HG02588 (cell line): Measurements from ENCODE around the gene PCDHGA6.
A peak's percentile ranks its signal among the peaks of the same experiment; 100 is the strongest.
"Not testable (repeated sequence)": the region's sequence is repeated elsewhere in the genome, so short reads cannot be mapped to it uniquely, and the experiment has no call there.

Experiments
- ATAC-seq: cut with Tn5 transposase; IDR thresholded peaks from one replicate; pipeline ENCODE4 v1.9.1; 2021; ENCODE audit warnings: mild to moderate bottlenecking, moderate library complexity; ENCODE audit not compliant: unreplicated experiment

Gene PCDHGA6

DNA sequence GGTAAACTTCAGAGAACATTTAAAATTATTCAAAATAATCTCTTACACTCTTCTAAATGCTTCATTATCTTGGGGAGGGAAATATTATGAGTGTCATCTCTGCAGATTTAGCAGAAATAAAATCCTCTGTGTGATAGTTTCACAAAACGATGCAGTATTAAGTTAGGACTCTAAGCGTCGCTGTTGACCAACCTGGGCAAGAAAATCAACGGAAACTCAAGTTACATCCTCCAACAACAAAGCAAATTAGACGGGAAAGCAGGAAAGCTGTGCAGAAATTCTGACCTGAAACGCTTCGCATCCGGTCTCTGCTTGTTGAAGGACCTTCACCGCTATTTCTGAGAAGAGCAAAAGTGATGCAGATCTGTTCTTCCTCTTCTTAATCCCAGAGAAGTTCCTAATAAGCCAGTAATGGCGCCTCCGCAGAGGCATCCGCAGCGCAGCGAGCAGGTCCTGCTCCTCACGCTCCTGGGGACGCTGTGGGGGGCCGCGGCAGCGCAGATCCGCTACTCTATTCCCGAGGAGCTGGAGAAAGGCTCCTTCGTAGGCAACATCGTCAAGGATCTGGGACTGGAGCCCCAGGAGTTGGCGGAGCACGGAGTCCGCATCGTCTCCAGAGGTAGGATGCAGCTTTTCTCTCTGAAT lies at the start of gene PCDHGA6:
Gene PCDHGA6 (plus strand): TSS at position 219 of the 645 bp plus-strand sequence. CDS start 193 bp downstream, at position 412.
- no peak for ATAC-seq

DNA sequence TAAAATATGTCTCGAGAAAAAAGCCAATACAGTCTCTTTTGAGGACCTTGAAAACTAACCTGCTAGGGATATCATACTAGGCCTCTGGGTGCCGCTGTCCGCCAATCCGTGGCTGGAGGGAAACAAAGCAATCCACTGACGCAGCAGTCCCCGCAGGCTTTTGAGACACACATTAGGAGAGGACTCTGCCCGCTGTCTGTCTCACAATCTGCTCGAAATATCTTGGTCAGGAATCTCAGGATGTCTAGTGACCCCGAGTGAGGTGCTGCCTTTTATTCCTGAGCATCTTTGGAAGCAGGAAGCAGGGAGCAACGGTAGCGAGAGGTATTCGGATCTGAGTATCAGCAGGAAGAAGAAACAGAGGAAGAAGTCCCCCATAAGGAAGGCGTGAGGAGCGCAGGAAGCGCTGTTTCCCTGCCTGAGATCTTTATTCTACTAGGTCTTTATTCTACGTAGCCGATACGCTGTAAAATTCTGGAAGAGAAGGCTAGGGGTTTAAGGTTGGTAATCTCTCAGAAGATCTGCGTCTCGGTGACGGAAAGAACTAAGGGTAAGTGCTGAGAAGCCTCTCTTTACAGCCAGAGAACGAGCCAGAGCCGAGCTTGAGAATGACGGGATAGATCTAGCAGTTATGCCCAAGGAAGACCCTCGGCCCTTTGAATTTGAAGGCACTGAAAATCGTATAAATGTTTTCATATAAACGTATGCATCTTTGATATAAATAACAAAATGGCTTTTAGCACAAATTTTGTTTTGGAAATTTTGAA lies 47.4 kb upstream of the PCDHGA6 start:
- ATAC-seq = peak; percentile 86

DNA sequence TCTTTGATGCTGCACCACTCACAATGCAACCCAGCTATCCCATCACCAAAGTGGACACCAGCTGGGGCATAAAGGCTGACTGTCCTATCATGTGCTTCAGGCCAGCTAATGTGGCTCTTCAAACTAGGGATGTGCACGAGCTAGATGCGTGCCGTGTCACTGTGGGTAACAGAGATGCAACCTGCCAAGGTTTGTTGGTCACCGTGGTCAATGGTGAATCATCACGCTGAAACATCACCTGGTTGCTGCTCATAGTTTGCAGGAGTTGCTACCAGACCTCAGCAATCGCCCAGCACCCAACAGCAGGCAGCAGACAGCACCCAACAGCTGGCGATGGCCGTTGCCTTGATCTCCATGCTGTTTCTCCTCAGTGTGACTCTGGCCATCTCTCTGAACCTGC lies 45.5 kb upstream of the PCDHGA6 start:
- no peak for ATAC-seq

DNA sequence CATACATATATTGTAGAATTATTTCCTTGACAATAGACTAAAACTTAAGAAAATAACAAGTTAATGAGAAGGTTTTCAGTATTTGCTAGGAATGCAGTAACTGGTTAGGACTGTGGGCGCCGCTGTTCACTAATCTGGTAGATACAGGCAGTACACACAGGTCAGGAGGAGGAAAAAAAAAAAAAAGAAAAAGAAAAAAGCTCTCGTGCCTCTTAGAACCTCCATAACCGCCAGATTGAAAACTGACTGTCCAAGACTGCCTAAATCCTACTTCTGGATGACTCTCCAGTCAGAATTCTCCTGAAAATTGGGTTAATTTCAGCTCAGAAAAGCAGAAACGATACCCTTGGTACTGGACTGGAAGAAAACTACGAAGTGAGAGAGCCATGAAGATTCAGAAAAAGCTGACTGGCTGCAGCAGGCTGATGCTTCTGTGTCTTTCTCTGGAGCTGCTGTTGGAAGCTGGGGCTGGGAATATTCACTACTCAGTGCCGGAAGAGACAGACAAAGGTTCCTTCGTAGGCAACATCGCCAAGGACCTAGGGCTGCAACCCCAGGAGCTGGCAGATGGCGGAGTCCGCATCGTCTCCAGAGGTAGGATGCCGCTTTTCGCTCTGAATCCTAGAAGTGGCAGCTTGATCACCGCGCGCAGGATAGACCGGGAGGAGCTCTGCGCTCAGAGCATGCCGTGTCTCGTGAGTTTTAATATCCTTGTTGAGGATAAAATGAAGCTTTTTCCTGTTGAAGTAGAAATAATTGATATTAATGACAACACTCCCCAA lies 43.2 kb upstream of the PCDHGA6 start, which contains the start of gene PCDHGA1:
Gene PCDHGA1 (plus strand): TSS at position 216 of the 782 bp plus-strand sequence.
- ATAC-seq = no peak

DNA sequence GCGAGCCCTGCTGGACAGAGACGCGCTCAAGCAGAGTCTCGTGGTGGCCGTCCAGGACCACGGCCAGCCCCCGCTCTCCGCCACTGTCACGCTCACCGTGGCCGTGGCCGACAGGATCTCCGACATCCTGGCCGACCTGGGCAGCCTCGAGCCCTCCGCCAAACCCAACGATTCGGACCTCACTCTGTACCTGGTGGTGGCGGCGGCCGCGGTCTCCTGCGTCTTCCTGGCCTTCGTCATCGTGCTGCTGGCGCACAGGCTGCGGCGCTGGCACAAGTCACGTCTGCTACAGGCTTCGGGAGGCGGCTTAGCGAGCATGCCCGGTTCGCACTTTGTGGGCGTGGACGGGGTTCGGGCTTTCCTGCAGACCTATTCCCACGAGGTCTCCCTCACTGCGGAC lies 41.1 kb upstream of the PCDHGA6 start:
- ATAC-seq = not testable (repeated sequence)

DNA sequence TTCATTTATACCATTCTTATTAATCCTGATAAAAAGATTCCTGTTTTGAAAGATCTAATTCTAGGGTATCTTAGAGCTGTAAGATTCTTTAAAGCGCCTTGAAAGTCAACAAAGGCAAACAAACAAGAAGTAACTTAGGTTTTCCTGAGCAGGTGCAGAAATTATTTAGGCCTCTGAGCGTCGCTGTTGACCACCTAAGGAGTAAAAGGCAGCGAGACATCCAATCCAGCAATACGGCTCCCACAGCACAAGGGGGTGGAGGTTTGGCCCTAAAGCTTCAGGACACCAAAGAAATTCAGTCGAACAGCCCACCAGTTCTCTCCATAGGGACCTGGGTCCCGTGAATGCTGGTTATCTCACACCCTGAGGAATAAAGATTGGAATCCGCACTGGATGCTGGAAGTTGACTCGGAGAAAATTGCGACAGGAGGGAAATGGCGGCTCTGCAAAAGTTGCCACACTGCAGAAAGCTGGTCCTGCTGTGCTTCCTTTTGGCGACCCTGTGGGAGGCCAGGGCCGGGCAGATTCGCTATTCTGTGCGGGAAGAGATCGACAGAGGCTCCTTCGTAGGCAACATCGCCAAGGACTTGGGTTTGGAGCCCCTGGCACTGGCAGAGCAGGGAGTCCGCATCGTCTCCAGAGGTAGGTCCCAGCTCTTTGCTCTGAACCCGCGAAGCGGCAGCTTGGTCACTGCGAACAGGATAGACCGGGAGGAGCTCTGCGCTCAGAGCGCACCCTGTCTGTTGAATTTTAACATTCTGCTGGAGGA lies 35.0 kb upstream of the PCDHGA6 start, which contains the start of gene PCDHGA2:
Gene PCDHGA2 (plus strand): TSS at position 223 of the 769 bp plus-strand sequence.
- no peak for ATAC-seq

DNA sequence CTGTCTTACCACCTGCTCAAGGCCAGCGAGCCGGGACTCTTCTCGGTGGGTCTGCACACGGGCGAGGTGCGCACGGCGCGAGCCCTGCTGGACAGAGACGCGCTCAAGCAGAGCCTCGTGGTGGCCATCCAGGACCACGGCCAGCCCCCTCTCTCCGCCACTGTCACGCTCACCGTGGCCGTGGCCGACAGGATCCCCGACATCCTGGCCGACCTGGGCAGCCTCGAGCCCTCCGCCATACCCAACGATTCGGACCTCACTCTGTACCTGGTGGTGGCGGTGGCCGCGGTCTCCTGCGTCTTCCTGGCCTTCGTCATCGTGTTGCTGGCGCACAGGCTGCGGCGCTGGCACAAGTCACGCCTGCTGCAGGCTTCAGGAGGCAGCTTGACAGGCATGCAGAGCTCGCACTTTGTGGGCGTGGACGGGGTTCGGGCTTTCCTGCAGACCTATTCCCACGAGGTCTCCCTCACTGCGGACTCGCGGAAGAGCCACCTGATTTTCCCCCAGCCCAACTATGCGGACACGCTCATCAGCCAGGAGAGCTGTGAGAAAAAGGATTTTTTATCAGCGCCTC lies 32.8 kb upstream of the PCDHGA6 start:
- ATAC-seq = not testable (repeated sequence)

DNA sequence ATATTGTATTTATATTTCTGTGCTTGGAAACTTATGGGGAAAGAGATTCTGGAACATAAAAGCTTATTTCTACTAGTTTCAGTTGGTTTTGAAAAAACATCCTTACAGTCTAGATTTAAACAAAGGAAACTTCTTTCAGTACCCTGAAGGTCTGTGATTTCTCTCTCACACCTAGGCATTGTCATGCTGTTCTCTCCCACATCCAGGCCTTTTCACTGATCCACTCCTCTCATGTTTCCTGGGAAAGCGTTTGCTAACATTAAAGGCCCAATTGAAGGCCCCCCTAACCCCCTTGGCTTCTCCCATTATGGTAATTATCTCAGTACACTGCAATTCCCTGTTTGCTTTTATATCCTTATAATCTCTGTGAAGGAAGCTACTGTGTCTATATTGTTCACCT lies 30.9 kb upstream of the PCDHGA6 start:
- ATAC-seq = no peak

DNA sequence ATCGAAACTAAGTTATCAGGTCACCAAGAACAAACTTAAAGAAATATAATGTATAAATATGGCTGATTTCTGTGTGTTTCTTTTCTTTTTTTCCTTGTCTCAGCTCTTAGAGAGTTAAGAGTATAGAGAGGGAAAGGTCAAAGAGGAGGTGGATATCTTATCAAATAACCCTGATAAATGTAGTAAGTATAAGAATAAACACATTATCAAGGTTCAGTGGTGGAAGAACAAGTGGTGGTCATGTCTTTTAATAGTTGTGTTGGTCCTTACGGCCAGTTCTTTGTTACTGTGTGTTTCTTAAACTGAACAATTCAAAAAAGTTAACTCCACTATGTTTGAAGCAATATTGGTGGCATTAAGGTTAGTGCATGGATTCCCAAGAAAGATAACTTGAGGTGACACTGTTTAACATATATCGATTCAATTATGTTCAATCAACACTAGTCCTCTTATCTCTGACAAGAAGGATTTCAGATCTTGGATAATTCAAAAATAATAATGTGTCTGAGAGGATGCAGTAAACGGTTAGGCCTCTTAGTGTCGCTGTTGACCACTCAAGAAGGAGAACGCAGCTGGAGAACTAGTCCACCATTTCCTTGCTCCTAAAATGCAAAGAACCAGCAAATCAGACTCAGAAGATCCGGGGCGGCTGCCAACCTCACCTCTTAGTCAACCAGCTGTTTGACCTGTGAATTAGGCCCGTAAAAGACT lies 30.3 kb upstream of the PCDHGA6 start, which contains the start of gene PCDHGA3:
Gene PCDHGA3 (plus strand): TSS at position 588 of the 711 bp plus-strand sequence. CDS start 205 bp downstream, outside the sequence.
- ATAC-seq = no peak

DNA sequence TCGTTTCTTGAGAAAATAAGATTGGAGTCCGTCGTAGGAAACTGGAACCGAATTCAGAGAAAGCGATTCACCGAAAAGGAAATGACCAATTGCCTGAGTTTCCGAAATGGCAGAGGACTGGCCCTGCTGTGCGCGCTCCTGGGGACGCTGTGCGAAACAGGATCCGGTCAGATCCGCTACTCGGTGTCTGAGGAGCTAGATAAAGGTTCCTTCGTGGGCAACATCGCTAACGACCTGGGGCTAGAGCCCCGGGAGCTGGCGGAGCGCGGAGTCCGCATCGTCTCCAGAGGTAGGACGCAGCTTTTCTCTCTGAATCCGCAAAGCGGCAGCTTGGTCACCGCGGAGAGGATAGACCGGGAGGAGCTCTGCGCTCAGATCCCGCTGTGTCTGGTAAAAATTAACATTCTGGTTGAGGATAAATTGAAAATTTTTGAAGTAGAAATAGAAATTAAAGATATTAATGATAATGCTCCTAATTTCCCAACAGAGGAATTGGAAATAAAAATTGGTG lies 29.7 kb upstream of the PCDHGA6 start:
- no peak for ATAC-seq

DNA sequence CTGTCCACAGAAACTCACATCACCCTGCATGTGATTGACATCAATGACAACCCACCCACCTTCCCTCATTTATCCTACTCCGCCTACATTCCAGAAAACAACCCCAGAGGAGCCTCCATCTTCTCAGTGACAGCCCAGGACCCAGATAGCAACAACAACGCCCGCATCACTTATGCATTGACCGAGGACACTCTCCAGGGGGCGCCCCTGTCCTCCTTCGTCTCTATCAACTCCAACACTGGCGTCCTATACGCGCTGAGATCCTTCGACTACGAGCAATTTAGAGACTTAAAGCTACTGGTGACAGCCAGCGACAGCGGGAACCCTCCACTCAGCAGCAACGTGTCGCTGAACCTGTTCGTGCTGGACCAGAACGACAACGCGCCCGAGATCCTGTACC lies 28.4 kb upstream of the PCDHGA6 start:
- no peak for ATAC-seq

DNA sequence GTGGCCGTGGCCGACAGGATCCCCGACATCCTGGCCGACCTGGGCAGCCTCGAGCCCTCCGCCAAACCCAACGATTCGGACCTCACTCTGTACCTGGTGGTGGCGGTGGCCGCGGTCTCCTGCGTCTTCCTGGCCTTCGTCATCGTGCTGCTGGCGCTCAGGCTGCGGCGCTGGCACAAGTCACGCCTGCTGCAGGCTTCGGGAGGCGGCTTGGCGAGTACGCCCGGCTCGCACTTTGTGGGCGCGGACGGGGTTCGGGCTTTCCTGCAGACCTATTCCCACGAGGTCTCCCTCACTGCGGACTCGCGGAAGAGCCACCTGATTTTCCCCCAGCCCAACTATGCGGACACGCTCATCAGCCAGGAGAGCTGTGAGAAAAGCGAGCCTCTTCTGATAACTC lies 27.7 kb upstream of the PCDHGA6 start:
- not testable (repeated sequence) for ATAC-seq

DNA sequence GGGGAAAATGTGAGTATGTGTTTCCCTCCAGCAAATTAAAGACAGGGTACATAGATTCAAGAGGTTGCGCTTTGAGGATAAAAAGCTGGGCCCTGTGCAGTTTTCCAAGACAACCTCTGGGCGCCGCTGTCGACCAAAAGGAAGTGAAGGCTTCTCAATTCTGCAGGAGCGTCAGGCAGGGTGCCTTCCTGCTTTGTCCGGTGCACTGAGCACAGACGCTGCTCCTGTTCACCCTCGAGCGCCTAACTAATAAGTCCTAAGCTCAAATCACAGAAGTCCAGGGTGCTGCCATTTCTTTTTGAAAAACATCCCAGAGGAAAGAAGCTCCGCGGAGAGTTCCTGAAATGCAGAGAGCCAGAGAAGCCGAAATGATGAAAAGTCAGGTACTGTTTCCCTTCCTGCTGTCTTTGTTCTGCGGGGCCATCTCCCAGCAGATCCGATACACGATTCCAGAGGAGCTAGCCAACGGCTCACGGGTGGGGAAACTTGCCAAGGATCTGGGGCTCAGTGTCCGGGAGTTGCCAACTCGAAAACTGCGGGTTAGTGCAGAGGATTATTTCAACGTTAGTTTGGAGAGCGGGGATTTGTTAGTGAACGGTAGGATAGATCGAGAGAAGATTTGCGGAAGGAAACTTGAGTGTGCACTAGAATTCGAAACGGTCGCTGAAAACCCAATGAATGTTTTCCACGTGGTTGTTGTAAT lies 23.6 kb upstream of the PCDHGA6 start, which contains the start of gene PCDHGB1:
Gene PCDHGB1 (plus strand): TSS at position 183 of the 703 bp plus-strand sequence. CDS start 162 bp downstream, at position 345.
- no peak for ATAC-seq

DNA sequence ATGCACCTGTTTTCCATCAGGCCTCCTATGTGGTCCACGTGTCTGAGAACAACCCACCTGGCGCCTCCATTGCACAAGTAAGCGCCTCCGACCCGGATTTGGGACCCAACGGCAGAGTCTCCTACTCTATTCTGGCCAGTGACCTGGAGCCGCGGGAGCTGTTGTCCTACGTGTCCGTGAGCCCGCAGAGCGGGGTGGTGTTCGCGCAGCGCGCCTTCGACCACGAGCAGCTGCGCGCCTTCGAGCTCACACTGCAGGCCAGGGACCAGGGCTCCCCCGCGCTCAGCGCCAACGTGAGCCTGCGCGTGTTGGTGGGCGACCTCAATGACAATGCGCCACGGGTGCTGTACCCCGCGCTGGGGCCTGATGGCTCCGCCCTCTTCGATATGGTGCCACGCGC lies 22.1 kb upstream of the PCDHGA6 start:
- no peak for ATAC-seq

DNA sequence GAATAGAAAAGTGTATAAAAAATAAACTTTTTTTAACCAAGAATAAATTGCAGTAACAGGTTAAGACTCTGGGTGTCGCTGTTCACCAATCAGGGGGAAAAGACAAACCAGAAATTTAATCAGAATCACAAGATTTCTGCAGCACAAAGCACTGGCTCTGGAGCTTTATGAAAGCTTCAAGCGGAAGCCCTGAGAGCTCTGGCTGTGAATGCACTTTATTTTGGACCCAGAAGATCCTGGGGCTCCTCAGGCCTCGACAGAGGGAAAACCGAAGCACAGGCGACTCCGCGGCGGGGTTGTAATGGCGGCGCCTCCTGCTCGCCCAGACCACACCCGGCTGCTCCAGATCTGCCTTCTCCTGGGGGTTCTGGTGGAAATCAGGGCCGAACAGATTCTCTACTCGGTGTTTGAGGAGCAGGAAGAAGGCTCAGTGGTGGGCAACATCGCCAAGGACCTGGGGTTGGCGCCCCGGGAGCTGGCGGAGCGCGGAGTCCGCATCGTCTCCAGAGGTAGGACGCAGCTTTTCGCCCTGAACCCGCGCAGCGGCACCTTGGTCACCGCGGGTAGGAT lies 18.7 kb upstream of the PCDHGA6 start, which contains the start of gene PCDHGA4:
Gene PCDHGA4 (plus strand): TSS at position 122 of the 570 bp plus-strand sequence. CDS start 87 bp downstream, at position 209.
- ATAC-seq = no peak

DNA sequence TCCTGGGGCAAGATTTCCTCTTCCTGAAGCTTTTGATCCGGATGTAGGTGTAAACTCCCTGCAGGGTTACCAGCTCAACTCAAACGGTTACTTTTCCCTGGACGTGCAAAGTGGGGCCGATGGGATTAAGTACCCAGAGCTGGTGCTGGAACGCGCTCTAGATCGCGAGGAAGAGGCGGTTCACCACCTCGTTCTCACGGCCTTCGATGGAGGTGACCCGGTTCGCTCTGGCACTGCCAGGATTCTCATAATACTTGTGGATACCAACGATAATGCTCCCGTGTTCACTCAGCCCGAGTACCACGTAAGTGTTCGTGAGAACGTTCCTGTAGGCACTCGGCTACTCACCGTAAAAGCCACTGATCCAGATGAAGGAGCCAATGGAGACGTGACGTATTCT lies 18.1 kb upstream of the PCDHGA6 start:
- no peak for ATAC-seq

DNA sequence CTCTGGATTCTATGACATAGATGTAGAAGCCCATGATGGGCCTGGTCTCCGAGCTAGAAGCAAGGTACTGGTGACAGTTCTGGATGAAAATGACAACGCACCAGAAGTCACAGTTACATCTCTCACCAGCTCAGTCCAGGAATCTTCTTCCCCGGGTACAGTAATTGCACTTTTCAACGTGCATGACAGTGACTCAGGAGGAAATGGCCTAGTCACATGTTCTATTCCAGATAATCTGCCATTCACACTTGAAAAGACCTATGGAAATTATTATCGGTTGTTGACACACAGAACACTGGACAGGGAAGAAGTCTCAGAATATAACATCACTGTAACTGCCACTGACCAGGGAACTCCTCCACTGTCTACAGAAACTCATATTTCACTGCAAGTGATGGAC lies 17.6 kb upstream of the PCDHGA6 start:
- ATAC-seq = no peak

DNA sequence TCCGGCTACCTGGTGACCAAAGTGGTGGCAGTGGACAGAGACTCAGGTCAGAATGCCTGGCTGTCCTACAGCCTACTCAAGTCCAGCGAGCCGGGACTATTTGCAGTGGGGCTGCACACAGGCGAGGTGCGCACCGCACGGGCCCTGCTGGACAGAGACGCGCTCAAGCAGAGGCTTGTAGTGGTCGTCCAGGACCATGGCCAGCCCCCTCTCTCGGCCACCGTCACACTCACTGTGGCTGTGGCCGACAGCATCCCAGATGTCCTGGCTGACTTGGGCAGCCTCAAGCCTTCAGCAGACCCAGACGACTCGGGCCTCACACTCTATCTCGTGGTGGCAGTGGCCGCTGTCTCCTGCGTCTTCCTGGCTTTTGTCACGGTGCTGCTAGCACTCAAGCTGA lies 16.7 kb upstream of the PCDHGA6 start:
- ATAC-seq = no peak
